ENCODE measurements around the gene ENTPD3.

DNA sequence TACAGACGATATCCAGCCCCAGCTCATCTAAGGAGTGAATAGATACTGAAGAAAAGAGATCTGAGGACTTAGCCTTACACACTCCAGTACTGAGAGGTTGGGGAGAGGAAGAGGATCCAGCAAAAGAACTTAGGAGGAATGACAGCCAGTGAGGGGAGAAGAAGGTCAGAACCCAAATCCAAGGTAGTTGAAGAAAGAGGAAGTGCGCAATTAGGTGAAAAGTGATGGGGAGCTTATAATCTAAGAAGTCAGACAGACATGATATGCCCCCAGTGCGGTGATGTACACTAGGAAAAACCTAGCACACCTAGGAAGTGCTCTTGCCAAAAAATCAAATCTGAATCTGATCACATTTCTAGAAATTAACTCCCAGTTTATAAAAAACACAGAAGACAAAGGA lies 20.6 kb downstream of the ENTPD3 start:
- TF ChIP-seq TBP (CRISPR knock-in tag; IDR thresholded peaks at IDR 0.05) (no peak), ZZZ3 (CRISPR knock-in tag; IDR thresholded peaks at IDR 0.05; ENCODE audit: borderline replicate concordance) (no peak), ZNF660 (CRISPR knock-in tag; IDR thresholded peaks at IDR 0.05; ENCODE audit: borderline replicate concordance, low read depth) (no peak), CREB1 (IDR thresholded peaks at IDR 0.05) (no peak), CREB1 (CRISPR knock-in tag; IDR thresholded peaks at IDR 0.05) (no peak), ZFP1 (CRISPR knock-in tag; IDR thresholded peaks at IDR 0.05) (no peak), TARDBP (CRISPR knock-in tag; IDR thresholded peaks at IDR 0.05) (no peak)
- TF ChIP-seq, protein P1, sequence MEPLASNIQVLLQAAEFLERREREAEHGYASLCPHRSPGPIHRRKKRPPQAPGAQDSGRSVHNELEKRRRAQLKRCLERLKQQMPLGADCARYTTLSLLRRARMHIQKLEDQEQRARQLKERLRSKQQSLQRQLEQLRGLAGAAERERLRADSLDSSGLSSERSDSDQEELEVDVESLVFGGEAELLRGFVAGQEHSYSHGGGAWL (CRISPR knock-in tag; IDR thresholded peaks at IDR 0.05), result no peak
- TF ChIP-seq, protein P2, sequence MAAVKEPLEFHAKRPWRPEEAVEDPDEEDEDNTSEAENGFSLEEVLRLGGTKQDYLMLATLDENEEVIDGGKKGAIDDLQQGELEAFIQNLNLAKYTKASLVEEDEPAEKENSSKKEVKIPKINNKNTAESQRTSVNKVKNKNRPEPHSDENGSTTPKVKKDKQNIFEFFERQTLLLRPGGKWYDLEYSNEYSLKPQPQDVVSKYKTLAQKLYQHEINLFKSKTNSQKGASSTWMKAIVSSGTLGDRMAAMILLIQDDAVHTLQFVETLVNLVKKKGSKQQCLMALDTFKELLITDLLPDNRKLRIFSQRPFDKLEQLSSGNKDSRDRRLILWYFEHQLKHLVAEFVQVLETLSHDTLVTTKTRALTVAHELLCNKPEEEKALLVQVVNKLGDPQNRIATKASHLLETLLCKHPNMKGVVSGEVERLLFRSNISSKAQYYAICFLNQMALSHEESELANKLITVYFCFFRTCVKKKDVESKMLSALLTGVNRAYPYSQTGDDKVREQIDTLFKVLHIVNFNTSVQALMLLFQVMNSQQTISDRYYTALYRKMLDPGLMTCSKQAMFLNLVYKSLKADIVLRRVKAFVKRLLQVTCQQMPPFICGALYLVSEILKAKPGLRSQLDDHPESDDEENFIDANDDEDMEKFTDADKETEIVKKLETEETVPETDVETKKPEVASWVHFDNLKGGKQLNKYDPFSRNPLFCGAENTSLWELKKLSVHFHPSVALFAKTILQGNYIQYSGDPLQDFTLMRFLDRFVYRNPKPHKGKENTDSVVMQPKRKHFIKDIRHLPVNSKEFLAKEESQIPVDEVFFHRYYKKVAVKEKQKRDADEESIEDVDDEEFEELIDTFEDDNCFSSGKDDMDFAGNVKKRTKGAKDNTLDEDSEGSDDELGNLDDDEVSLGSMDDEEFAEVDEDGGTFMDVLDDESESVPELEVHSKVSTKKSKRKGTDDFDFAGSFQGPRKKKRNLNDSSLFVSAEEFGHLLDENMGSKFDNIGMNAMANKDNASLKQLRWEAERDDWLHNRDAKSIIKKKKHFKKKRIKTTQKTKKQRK (IDR thresholded peaks at IDR 0.05; ENCODE audit: low read length), result no peak
- TF ChIP-seq, protein P3, sequence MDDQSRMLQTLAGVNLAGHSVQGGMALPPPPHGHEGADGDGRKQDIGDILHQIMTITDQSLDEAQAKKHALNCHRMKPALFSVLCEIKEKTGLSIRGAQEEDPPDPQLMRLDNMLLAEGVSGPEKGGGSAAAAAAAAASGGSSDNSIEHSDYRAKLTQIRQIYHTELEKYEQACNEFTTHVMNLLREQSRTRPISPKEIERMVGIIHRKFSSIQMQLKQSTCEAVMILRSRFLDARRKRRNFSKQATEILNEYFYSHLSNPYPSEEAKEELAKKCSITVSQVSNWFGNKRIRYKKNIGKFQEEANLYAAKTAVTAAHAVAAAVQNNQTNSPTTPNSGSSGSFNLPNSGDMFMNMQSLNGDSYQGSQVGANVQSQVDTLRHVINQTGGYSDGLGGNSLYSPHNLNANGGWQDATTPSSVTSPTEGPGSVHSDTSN (CRISPR knock-in tag; IDR thresholded peaks at IDR 0.05; ENCODE audit: borderline replicate concordance), result no peak
- TF ChIP-seq, protein P4, sequence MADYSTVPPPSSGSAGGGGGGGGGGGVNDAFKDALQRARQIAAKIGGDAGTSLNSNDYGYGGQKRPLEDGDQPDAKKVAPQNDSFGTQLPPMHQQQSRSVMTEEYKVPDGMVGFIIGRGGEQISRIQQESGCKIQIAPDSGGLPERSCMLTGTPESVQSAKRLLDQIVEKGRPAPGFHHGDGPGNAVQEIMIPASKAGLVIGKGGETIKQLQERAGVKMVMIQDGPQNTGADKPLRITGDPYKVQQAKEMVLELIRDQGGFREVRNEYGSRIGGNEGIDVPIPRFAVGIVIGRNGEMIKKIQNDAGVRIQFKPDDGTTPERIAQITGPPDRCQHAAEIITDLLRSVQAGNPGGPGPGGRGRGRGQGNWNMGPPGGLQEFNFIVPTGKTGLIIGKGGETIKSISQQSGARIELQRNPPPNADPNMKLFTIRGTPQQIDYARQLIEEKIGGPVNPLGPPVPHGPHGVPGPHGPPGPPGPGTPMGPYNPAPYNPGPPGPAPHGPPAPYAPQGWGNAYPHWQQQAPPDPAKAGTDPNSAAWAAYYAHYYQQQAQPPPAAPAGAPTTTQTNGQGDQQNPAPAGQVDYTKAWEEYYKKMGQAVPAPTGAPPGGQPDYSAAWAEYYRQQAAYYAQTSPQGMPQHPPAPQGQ (CRISPR knock-in tag; IDR thresholded peaks at IDR 0.05; ENCODE audit: borderline replicate concordance), result no peak
